Tibial nerve (tissue), 4 donors: Measurements from ENCODE around the gene MND1. TPM values are rescaled to one million over a fixed set of nuclear protein-coding genes. Genes with fewer than 3 reads are reported as not detected.
"Not testable (repeated sequence)": the region's sequence is repeated elsewhere in the genome, so short reads cannot be mapped to it uniquely, and the experiment has no call there.

Experiments
- DNase-seq, 2 donors: peaks; one replicate each; pipeline ENCODE4 v3.0.0-alpha.2; 2019; ENCODE audit warnings: low spot score in 2 of 2
- H3K27ac ChIP-seq, 4 donors: fragments of 200-600 bp; sonication (generic) in 3 of 4; one replicate each; pipeline ENCODE4 v1.5.1; 2017 to 2019; ENCODE audit warnings: mild to moderate bottlenecking in 1 of 4
- H3K27me3 ChIP-seq, 2 donors: fragments of 200-600 bp; sonication (generic) in 1 of 2; one replicate each; pipeline versions ENCODE4 v1.5.1 to v1.6.0; 2017 to 2019
- H3K36me3 ChIP-seq, 3 donors: fragments of 200-600 bp; sonication (generic); one replicate each; pipeline ENCODE4 v1.5.1; 2018 to 2019
- H3K4me1 ChIP-seq, 4 donors: fragments of 200-600 bp; sonication (generic) in 3 of 4; one replicate each; pipeline ENCODE4 v1.5.1; 2017 to 2019
- H3K4me3 ChIP-seq, 4 donors: fragments of 200-600 bp; sonication (generic) in 3 of 4; one replicate each; pipeline ENCODE4 v1.5.1; 2017 to 2019; ENCODE audit warnings: mild to moderate bottlenecking in 1 of 4, moderate library complexity in 1 of 4
- H3K9me3 ChIP-seq, 4 donors: fragments of 200-600 bp; sonication (generic) in 3 of 4; one replicate each; pipeline ENCODE4 v1.5.1; 2017 to 2019
- EP300 ChIP-seq, 2 donors: sonication (generic); formaldehyde crosslinking; IDR thresholded peaks; one replicate each; pipeline ENCODE4 v1.6.1; 2017; ENCODE audit warnings: antibody characterized with exemption in 2 of 2, mild to moderate bottlenecking in 1 of 2
- POLR2A ChIP-seq, 2 donors: fragments of 450-650 bp; IDR thresholded peaks; one replicate each; pipeline ENCODE4 v1.6.1; 2017; ENCODE audit warnings: antibody characterized with exemption in 2 of 2, mild to moderate bottlenecking in 2 of 2, moderate library complexity in 2 of 2
- WGBS, 2 donors: methylation state at CpG; one replicate each; pipeline ENCODE4 v1.1.5; 2018; 5-methylcytosine and 5-hydroxymethylcytosine counted together
- total RNA-seq, 4 donors: library from RNA; depleted of rRNA; stranded (reverse); fragments of >200 nt; gene quantifications; one replicate each; pipeline ENCODE4 v1.1.0, GENCODE V29; 2016
- TF ChIP-seq, protein P1 (sequence below), 5 experiments: fragments of 200-600 bp in 3 of 5; fragments of 450-650 bp in 2 of 5; sonication (generic) in 3 of 5; IDR thresholded peaks; one replicate each; pipeline ENCODE4 v1.5.1; 2016 to 2019; ENCODE audit warnings: antibody characterized with exemption in 5 of 5, mild to moderate bottlenecking in 3 of 5, moderate library complexity in 2 of 5

Gene MND1
- total RNA-seq, 4 donors from 2014 or later = 0.66 to 2.1 TPM; not detected in 2

- H3K9me3 ChIP-seq = no peaks in the 10 kb centered on the region
Observed at GRCh38 chr4:153407906-153408305, 63.4 kb downstream of the MND1 start.

GRCh38 chr4:153408932-153409331, 64.4 kb downstream of the MND1 start:
- no peak for DNase-seq
- Histone ChIP-seq H3K27ac (no peak overlapping the region), H3K9me3 (no peaks in the 10 kb centered on the region), H3K4me1 (no peaks in the 10 kb centered on the region), H3K27me3 (no peaks in the 10 kb centered on the region), H3K4me3 (no peak overlapping the region), H3K36me3 (no peaks in the 10 kb centered on the region)
- TF ChIP-seq POLR2A (IDR thresholded peaks at IDR 0.05) (no peak), EP300 (IDR thresholded peaks at IDR 0.05) (no peak)
- TF ChIP-seq, protein P1, sequence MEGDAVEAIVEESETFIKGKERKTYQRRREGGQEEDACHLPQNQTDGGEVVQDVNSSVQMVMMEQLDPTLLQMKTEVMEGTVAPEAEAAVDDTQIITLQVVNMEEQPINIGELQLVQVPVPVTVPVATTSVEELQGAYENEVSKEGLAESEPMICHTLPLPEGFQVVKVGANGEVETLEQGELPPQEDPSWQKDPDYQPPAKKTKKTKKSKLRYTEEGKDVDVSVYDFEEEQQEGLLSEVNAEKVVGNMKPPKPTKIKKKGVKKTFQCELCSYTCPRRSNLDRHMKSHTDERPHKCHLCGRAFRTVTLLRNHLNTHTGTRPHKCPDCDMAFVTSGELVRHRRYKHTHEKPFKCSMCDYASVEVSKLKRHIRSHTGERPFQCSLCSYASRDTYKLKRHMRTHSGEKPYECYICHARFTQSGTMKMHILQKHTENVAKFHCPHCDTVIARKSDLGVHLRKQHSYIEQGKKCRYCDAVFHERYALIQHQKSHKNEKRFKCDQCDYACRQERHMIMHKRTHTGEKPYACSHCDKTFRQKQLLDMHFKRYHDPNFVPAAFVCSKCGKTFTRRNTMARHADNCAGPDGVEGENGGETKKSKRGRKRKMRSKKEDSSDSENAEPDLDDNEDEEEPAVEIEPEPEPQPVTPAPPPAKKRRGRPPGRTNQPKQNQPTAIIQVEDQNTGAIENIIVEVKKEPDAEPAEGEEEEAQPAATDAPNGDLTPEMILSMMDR (IDR thresholded peaks at IDR 0.05) = no peak
- 85 to 89% methylated on average over 3 of the region's 3 CpGs for WGBS, 2 donors

More at GRCh38 chr4:153407906-153408305, 63.4 kb downstream of the MND1 start:
- TF ChIP-seq POLR2A (IDR thresholded peaks at IDR 0.05) (no peak), EP300 (IDR thresholded peaks at IDR 0.05) (no peak)
- TF ChIP-seq, protein P1 (IDR thresholded peaks at IDR 0.05) = no peak
- Histone ChIP-seq H3K4me1 (no peaks in the 10 kb centered on the region), H3K4me3 (no peak overlapping the region), H3K27ac (no peak overlapping the region), H3K36me3 (no peaks in the 10 kb centered on the region), H3K27me3 (no peaks in the 10 kb centered on the region)
- 94 to 97% methylated on average over 3 of the region's 3 CpGs for WGBS, 2 donors
- DNase-seq = no peak

DNA sequence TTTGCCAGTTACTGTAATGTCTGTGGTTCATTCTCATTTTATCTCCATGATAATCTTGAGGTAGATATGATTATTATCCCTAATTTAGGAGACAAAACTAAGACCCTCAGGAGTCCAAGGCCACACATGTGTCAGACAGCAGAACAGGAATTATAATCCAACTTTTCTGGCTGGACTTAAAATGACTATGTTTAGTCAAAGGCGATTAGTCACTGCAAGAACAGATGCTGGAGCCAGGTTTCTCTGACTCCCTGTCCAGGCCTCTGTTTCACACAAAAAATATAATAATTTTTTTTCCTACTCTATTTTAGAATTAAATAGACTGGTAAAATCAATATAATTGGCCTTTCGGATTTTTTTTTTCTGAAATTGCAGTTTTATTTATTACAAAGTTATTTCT, 64.9 kb downstream of the MND1 start:
- TF ChIP-seq POLR2A (IDR thresholded peaks at IDR 0.05) (no peak), EP300 (IDR thresholded peaks at IDR 0.05) (no peak)
- TF ChIP-seq, protein P1 (IDR thresholded peaks at IDR 0.05) = no peak
- H3K4me1 ChIP-seq = no peaks in the 10 kb centered on the region
- H3K27ac ChIP-seq = no peak overlapping the region
- no peak for DNase-seq
- no peaks in the 10 kb centered on the region for H3K9me3 ChIP-seq
- no peaks in the 10 kb centered on the region for H3K27me3 ChIP-seq
- H3K4me3 ChIP-seq = no peak overlapping the region
- 70 to 78% methylated on average over 2 of the region's 2 CpGs for WGBS, 2 donors
- no peaks in the 10 kb centered on the region for H3K36me3 ChIP-seq

- WGBS, 2 donors = 65 to 69% methylated on average over 4 of the region's 4 CpGs
- Histone ChIP-seq H3K9me3 (no peaks in the 10 kb centered on the region), H3K4me3 (no peak overlapping the region), H3K27ac (no peak overlapping the region), H3K27me3 (no peaks in the 10 kb centered on the region), H3K4me1 (no peaks in the 10 kb centered on the region), H3K36me3 (no peaks in the 10 kb centered on the region)
- TF ChIP-seq, protein P1 (IDR thresholded peaks at IDR 0.05) = no peak
- TF ChIP-seq POLR2A (IDR thresholded peaks at IDR 0.05) (no peak), EP300 (IDR thresholded peaks at IDR 0.05) (no peak)
- no peak for DNase-seq
Observed at GRCh38 chr4:153409924-153410501, 65.5 kb downstream of the MND1 start.

- TF ChIP-seq, protein P1 (IDR thresholded peaks at IDR 0.05) = no peak
- TF ChIP-seq POLR2A (IDR thresholded peaks at IDR 0.05) (no peak), EP300 (IDR thresholded peaks at IDR 0.05) (no peak)
Observed at GRCh38 chr4:153413842-153414241, 69.4 kb downstream of the MND1 start.

GRCh38 chr4:153416456-153416855, 72.0 kb downstream of the MND1 start:
- H3K27ac ChIP-seq, H3K4me1 ChIP-seq, DNase-seq, H3K9me3 ChIP-seq, H3K27me3 ChIP-seq, H3K36me3 ChIP-seq, H3K4me3 ChIP-seq: not testable (repeated sequence)
- 79 to 89% methylated on average over 8 of the region's 8 CpGs for WGBS, 2 donors

More at GRCh38 chr4:153413842-153414241, 69.4 kb downstream of the MND1 start:
- DNase-seq = no peak
- no peak overlapping the region for H3K4me3 ChIP-seq
- no peaks in the 10 kb centered on the region for H3K27me3 ChIP-seq
- no peaks in the 10 kb centered on the region for H3K4me1 ChIP-seq
- no peaks in the 10 kb centered on the region for H3K9me3 ChIP-seq
- no peaks in the 10 kb centered on the region for H3K36me3 ChIP-seq
- no peak overlapping the region for H3K27ac ChIP-seq
